ENCODE results near the gene RSPO1.

- TF ChIP-seq CTCF (conservative IDR thresholded peaks at IDR 0.05; ENCODE audit: low read depth, low read length), result no peak
- TF ChIP-seq EZH2 (IDR thresholded peaks at IDR 0.05; ENCODE audit: borderline replicate concordance, low read depth, low read length, poor library complexity, severe bottlenecking), result no peak
Measured at GRCh38 chr1:37612186-37612585, 22.5 kb downstream of the RSPO1 start.

All from A673 (cell line).